WERI-Rb-1 (cell line): Measurements from ENCODE around the gene TLE2.

ENCODE experiments used
- DNase-seq: peaks from one replicate; pipeline ENCODE4 v3.0.0-alpha.2; 2020
- H3K27ac ChIP-seq: fragments of 250-450 bp; sonication (Bioruptor Pico); 2 replicates; pipeline ENCODE4 v1.5.1; 2020; ENCODE audit warnings: mild to moderate bottlenecking, moderate library complexity
- H3K27me3 ChIP-seq: fragments of 250-450 bp; sonication (Bioruptor Pico); 2 replicates; pipeline ENCODE4 v1.5.1; 2021; ENCODE audit warnings: mild to moderate bottlenecking, low read depth, moderate library complexity; ENCODE audit not compliant: insufficient read depth, severe bottlenecking
- H3K36me3 ChIP-seq: fragments of 250-450 bp; sonication (Bioruptor Pico); 2 replicates; pipeline ENCODE4 v1.5.1; 2020; ENCODE audit warnings: mild to moderate bottlenecking, moderate library complexity
- H3K4me3 ChIP-seq: 2 replicates; pipeline ENCODE4 v1.5.1; 2011; ENCODE audit warnings: low read depth, mild to moderate bottlenecking, control low read depth, low read length
- H3K9me3 ChIP-seq: fragments of 250-450 bp; sonication (Bioruptor Pico); 2 replicates; pipeline ENCODE4 v1.5.1; 2021; ENCODE audit warnings: mild to moderate bottlenecking, moderate library complexity; ENCODE audit not compliant: severe bottlenecking
- CTCF ChIP-seq: IDR thresholded peaks from 2 replicates; pipeline ENCODE4 v1.5.1; 2011; ENCODE audit warnings: low read depth, mild to moderate bottlenecking, control low read depth, inconsistent platforms, low read length

TLE2 gene

GRCh38 chr19:2977001-2977745 is 51.9 kb downstream of the TLE2 start, which contains the start of gene TLE6:
Gene TLE6 (plus strand): TSS chr19:2977564. CDS start chr19:2978234, 670 bp downstream.
- Histone ChIP-seq H3K27me3 (no peaks in the 10 kb centered on the region), H3K27ac (peak within 1 kb of the TSS; percentile 56), H3K4me3 (peak within 1 kb of the TSS; percentile 61), H3K9me3 (no peaks in the 10 kb centered on the region), H3K36me3 (no peaks in the 10 kb centered on the region)
- peak; percentile 99 for DNase-seq
- no peak for TF ChIP-seq CTCF

- no peak for DNase-seq
- no peak for TF ChIP-seq CTCF
- Histone ChIP-seq H3K9me3 (no peaks in the 10 kb centered on the region), H3K27ac (peak overlapping the region; percentile 56), H3K4me3 (peak overlapping the region; percentile 61), H3K27me3 (no peaks in the 10 kb centered on the region), H3K36me3 (no peaks in the 10 kb centered on the region)
These were observed 52.5 kb downstream of the TLE2 start for GRCh38 chr19:2976609-2977000.

- no peaks in the 10 kb centered on the region for H3K27me3 ChIP-seq
- H3K4me3 ChIP-seq: no peak overlapping the region
- H3K27ac ChIP-seq: no peak overlapping the region
These were observed 54.6 kb downstream of the TLE2 start for GRCh38 chr19:2974342-2975041.

GRCh38 chr19:2973229-2973628 is 55.9 kb downstream of the TLE2 start:
- H3K36me3 ChIP-seq: no peaks in the 10 kb centered on the region
- no peaks in the 10 kb centered on the region for H3K27me3 ChIP-seq
- no peak for TF ChIP-seq CTCF
- no peak for DNase-seq
- H3K9me3 ChIP-seq: no peaks in the 10 kb centered on the region
- H3K27ac ChIP-seq: no peak overlapping the region
- no peak overlapping the region for H3K4me3 ChIP-seq

More at GRCh38 chr19:2974342-2975041, 54.6 kb downstream of the TLE2 start:
- no peaks in the 10 kb centered on the region for H3K36me3 ChIP-seq
- peak; percentile 61 for DNase-seq
- H3K9me3 ChIP-seq: no peaks in the 10 kb centered on the region
- TF ChIP-seq CTCF: no peak

- Histone ChIP-seq H3K27me3 (no peaks in the 10 kb centered on the region), H3K9me3 (no peaks in the 10 kb centered on the region), H3K27ac (no peak overlapping the region), H3K4me3 (no peak overlapping the region), H3K36me3 (no peaks in the 10 kb centered on the region)
- no peak for DNase-seq
- TF ChIP-seq CTCF: no peak
These were observed 58.8 kb downstream of the TLE2 start for GRCh38 chr19:2970201-2970835.
